ENCODE data around the gene C17orf100.

C17orf100 gene

GRCh38 chr17:6698004-6698403 is 46.4 kb downstream of the C17orf100 start:
- no peaks in the 10 kb centered on the region for H3K36me3 ChIP-seq (ENCODE audit: low read length)
- H3K4me3 ChIP-seq (ENCODE audit: insufficient read depth, low read length, poor library complexity, severe bottlenecking), result no peak overlapping the region
- H3F3A ChIP-seq (ENCODE audit: insufficient read depth), result no peaks in the 10 kb centered on the region
- TF ChIP-seq CTCF (IDR thresholded peaks at IDR 0.05; ENCODE audit: insufficient read depth, low read length, poor library complexity, severe bottlenecking) (no peak), EZH2phosphoT487 (conservative IDR thresholded peaks at IDR 0.05; ENCODE audit: low read length) (no peak)
- H2AFZ ChIP-seq (ENCODE audit: low read depth, low read length, severe bottlenecking), result no peak overlapping the region
- no peaks in the 10 kb centered on the region for H3K27me3 ChIP-seq (ENCODE audit: low read length)
- H3K4me2 ChIP-seq (ENCODE audit: low read depth, low read length, poor library complexity, severe bottlenecking), result no peak overlapping the region
- H3K9me2 ChIP-seq (replicated peaks; ENCODE audit: insufficient read depth, low read length), result no peaks in the 10 kb centered on the region
- no peaks in the 10 kb centered on the region for H3K9me3 ChIP-seq (ENCODE audit: insufficient read depth, low read length)
- no peaks in the 10 kb centered on the region for H4K20me1 ChIP-seq (ENCODE audit: low read depth, low read length)
- H3K27ac ChIP-seq (ENCODE audit: low read depth, low read length), result no peak overlapping the region
- no peaks in the 10 kb centered on the region for H3K79me2 ChIP-seq (ENCODE audit: insufficient read depth, low read length)
- H3K9ac ChIP-seq (ENCODE audit: low read length), result no peak overlapping the region

- Histone ChIP-seq H3K4me3 (ENCODE audit: insufficient read depth, low read length, poor library complexity, severe bottlenecking) (no peak overlapping the region), H3K9ac (ENCODE audit: low read length) (no peak overlapping the region), H3K27ac (ENCODE audit: low read depth, low read length) (no peak overlapping the region), H3K9me3 (ENCODE audit: insufficient read depth, low read length) (no peaks in the 10 kb centered on the region), H3K36me3 (ENCODE audit: low read length) (no peaks in the 10 kb centered on the region), H3K27me3 (ENCODE audit: low read length) (no peaks in the 10 kb centered on the region), H3F3A (ENCODE audit: insufficient read depth) (no peaks in the 10 kb centered on the region), H3K9me2 (replicated peaks; ENCODE audit: insufficient read depth, low read length) (no peaks in the 10 kb centered on the region), H3K79me2 (ENCODE audit: insufficient read depth, low read length) (no peaks in the 10 kb centered on the region), H3K4me2 (ENCODE audit: low read depth, low read length, poor library complexity, severe bottlenecking) (no peak overlapping the region), H2AFZ (ENCODE audit: low read depth, low read length, severe bottlenecking) (no peak overlapping the region), H4K20me1 (ENCODE audit: low read depth, low read length) (no peaks in the 10 kb centered on the region)
- TF ChIP-seq EZH2phosphoT487 (conservative IDR thresholded peaks at IDR 0.05; ENCODE audit: low read length) (no peak), CTCF (IDR thresholded peaks at IDR 0.05; ENCODE audit: insufficient read depth, low read length, poor library complexity, severe bottlenecking) (no peak)
Measured at GRCh38 chr17:6699997-6700947, 48.7 kb downstream of the C17orf100 start.

DNA sequence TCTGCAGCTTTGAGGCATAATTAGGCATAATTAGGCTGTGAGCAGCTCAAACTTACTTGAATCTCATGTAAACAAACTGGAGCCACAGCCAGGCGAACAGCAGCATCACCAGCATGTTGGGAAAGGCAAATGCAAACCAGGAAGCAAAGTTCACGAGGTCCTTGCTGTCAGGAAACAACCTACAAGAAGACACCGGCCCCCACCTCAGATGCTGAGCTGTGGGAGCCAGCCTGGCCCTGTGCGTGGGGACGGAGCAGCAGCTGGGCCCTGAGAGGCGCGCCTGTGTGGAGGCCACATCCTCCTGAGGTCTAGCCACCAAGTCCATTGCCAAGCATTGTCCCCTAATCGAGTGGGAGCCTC is 49.4 kb downstream of the C17orf100 start:
- no peaks in the 10 kb centered on the region for H3K36me3 ChIP-seq (ENCODE audit: low read length)
- H3K79me2 ChIP-seq (ENCODE audit: insufficient read depth, low read length), result no peaks in the 10 kb centered on the region
- H3K9me2 ChIP-seq (replicated peaks; ENCODE audit: insufficient read depth, low read length), result no peaks in the 10 kb centered on the region
- no peak overlapping the region for H3K9ac ChIP-seq (ENCODE audit: low read length)
- H3K4me2 ChIP-seq (ENCODE audit: low read depth, low read length, poor library complexity, severe bottlenecking), result no peak overlapping the region
- no peak overlapping the region for H2AFZ ChIP-seq (ENCODE audit: low read depth, low read length, severe bottlenecking)
- no peaks in the 10 kb centered on the region for H3F3A ChIP-seq (ENCODE audit: insufficient read depth)
- H3K27ac ChIP-seq (ENCODE audit: low read depth, low read length), result no peak overlapping the region
- no peaks in the 10 kb centered on the region for H3K9me3 ChIP-seq (ENCODE audit: insufficient read depth, low read length)
- H4K20me1 ChIP-seq (ENCODE audit: low read depth, low read length), result no peaks in the 10 kb centered on the region
- TF ChIP-seq EZH2phosphoT487 (conservative IDR thresholded peaks at IDR 0.05; ENCODE audit: low read length) (no peak), CTCF (IDR thresholded peaks at IDR 0.05; ENCODE audit: insufficient read depth, low read length, poor library complexity, severe bottlenecking) (no peak)
- no peak overlapping the region for H3K4me3 ChIP-seq (ENCODE audit: insufficient read depth, low read length, poor library complexity, severe bottlenecking)
- no peaks in the 10 kb centered on the region for H3K27me3 ChIP-seq (ENCODE audit: low read length)
